CD4-positive, alpha-beta T cell (primary cell): Measurements from ENCODE around the gene TMEM129. TPM values are rescaled to one million over a fixed set of nuclear protein-coding genes. Genes with fewer than 3 reads are reported as not detected.
A peak's percentile ranks its signal among the peaks of the same experiment; 100 is the strongest.

Experiments used
- ATAC-seq: fragments of 200-7000 bp; cut with Tn5 transposase; one replicate; pipeline ENCODE4 v1.10.0; 2022; ENCODE audit warnings: mild to moderate bottlenecking; ENCODE audit not compliant: poor library complexity
- CTCF ChIA-PET: fragments of 350-600 bp; sonication (Branson Sonifier 250); formaldehyde crosslinking; loops from one replicate; lab custom pipeline; 2021; ENCODE audit warnings: antibody characterized with exemption, inconsistent platforms; lab: Charles Lee
- POLR2A ChIA-PET: fragments of 350-600 bp; sonication (Branson Sonifier 250); formaldehyde crosslinking; loops from one replicate; lab custom pipeline; 2021; ENCODE audit warnings: antibody characterized with exemption, inconsistent platforms; lab: Charles Lee
- DNase-seq, 14 experiments: peaks; one replicate each; pipeline ENCODE4 v3.0.0-alpha.2; 2013 to 2020; ENCODE audit warnings: mixed read lengths in 2 of 14
- H3K27ac ChIP-seq, 2 donors: one replicate each; pipeline versions ENCODE4 v1.5.1 to v1.7.0; 2013; ENCODE audit warnings: low read length in 2 of 2, low read depth in 1 of 2, mild to moderate bottlenecking in 1 of 2
- H3K27me3 ChIP-seq, 2 experiments: 1 replicate in 1 of 2; 2 replicates in 1 of 2; pipeline versions ENCODE4 v1.6.1 to v1.7.0; 2013; ENCODE audit warnings: low read length in 2 of 2, control low read depth in 1 of 2, mild to moderate bottlenecking in 1 of 2, moderate library complexity in 1 of 2; ENCODE audit not compliant: insufficient read depth in 2 of 2, control insufficient read depth in 1 of 2
- H3K36me3 ChIP-seq: one replicate; pipeline ENCODE4 v1.6.1; 2013; ENCODE audit warnings: low read length, control low read depth; ENCODE audit not compliant: insufficient read depth
- H3K4me1 ChIP-seq: one replicate; pipeline ENCODE4 v1.6.1; 2013; ENCODE audit warnings: low read length, control low read depth; ENCODE audit not compliant: insufficient read depth
- H3K4me3 ChIP-seq: one replicate; pipeline ENCODE4 v1.5.1; 2013; ENCODE audit warnings: mild to moderate bottlenecking, low read length, moderate library complexity
- H3K9me3 ChIP-seq, 2 experiments: 1 replicate in 1 of 2; 2 replicates in 1 of 2; pipeline versions ENCODE4 v1.6.1 to v1.7.0; 2013; ENCODE audit warnings: low read length in 2 of 2, mild to moderate bottlenecking in 2 of 2, control low read depth in 1 of 2, moderate library complexity in 1 of 2; ENCODE audit not compliant: control insufficient read depth in 1 of 2, insufficient read depth in 1 of 2
- H3K27ac Mint-ChIP-seq: one replicate; pipeline ENCODE4 v1.8.0; 2020; ENCODE audit warnings: mixed read lengths
- H3K27me3 Mint-ChIP-seq: one replicate; pipeline ENCODE4 v1.8.0; 2021; ENCODE audit warnings: mixed read lengths
- H3K36me3 Mint-ChIP-seq: one replicate; pipeline ENCODE4 v1.8.0; 2021; ENCODE audit warnings: low read depth, mixed read lengths
- H3K4me1 Mint-ChIP-seq: one replicate; pipeline ENCODE4 v1.8.0; 2021; ENCODE audit warnings: low read depth, mixed read lengths
- H3K4me3 Mint-ChIP-seq: one replicate; pipeline ENCODE4 v1.8.0; 2020; ENCODE audit warnings: mild to moderate bottlenecking, mixed read lengths
- H3K9me3 Mint-ChIP-seq: one replicate; pipeline ENCODE4 v1.8.0; 2020; ENCODE audit warnings: mixed read lengths
- CTCF ChIP-seq: fragments of 200-600 bp; IDR thresholded peaks from one replicate; pipeline ENCODE4 v1.8.0; 2022; ENCODE audit warnings: antibody characterized with exemption, mild to moderate bottlenecking
- intact Hi-C, 2 experiments: fragments of 100-400 bp; cut with DNase I in 1 of 2; cut with micrococcal nuclease in 1 of 2; formaldehyde crosslinking; loops; one replicate each; pipeline versions ENCODE4 v1.15.1 to v1.9.0; 2023 to 2025; cut with DNase I, micrococcal nuclease
- total RNA-seq, 174 experiments: library from RNA in 2 of 174; stranded (reverse) in 2 of 174; gene quantifications; one replicate each; pipeline ENCODE4 v1.2.3 and lab custom pipeline; 2021 to 2026

The TMEM129 gene
- total RNA-seq, 2 experiments from 2014 or later, result 17.2 to 17.6 TPM

GRCh38 chr4:1711055-1711570 is 10.0 kb downstream of the TMEM129 start:
- peak in 2 of 14 experiments; percentile 28 to 34 for DNase-seq
- CTCF ChIA-PET, result interaction anchor here (0.7 to 4.2 kb wide), 2 partner anchors 17 to 31 kb away, joined by 3 to 36 read pairs; no protein-coding TSS in a partner anchor
- POLR2A ChIA-PET, result interaction anchor here (2.0 to 7.8 kb wide), 3 partner anchors 11 to 18 kb away, joined by 11 to 205 read pairs (median 47); partner anchors contain the start of genes TACC3 and TMEM129
- H3K4me3 ChIP-seq, result peak overlapping the region; percentile 84
- intact Hi-C loops, result loop anchor here in 1 of 2 experiments (2.0 to 10.0 kb wide), 7 partner anchors 16 to 754 kb away; partner anchors contain the start of genes CFAP99, MAEA, NELFA and RNF4
- peaks cover 25% of the 10 kb centered on the region for H3K36me3 ChIP-seq
- no peaks in the 10 kb centered on the region for H3K9me3 ChIP-seq
- no peak for ATAC-seq
- Mint-ChIP-seq H3K27ac (peak overlapping the region; percentile 92), H3K9me3 (no peaks in the 10 kb centered on the region), H3K4me1 (peaks cover 49% of the 10 kb centered on the region), H3K4me3 (peak overlapping the region; percentile 89), H3K36me3 (peaks cover 47% of the 10 kb centered on the region), H3K27me3 (no peaks in the 10 kb centered on the region)
- TF ChIP-seq CTCF, result no peak
- peaks cover 53% of the 10 kb centered on the region for H3K4me1 ChIP-seq
- H3K27me3 ChIP-seq, result no peaks in the 10 kb centered on the region
- peak overlapping the region; percentile 79 to 81 for H3K27ac ChIP-seq

DNA sequence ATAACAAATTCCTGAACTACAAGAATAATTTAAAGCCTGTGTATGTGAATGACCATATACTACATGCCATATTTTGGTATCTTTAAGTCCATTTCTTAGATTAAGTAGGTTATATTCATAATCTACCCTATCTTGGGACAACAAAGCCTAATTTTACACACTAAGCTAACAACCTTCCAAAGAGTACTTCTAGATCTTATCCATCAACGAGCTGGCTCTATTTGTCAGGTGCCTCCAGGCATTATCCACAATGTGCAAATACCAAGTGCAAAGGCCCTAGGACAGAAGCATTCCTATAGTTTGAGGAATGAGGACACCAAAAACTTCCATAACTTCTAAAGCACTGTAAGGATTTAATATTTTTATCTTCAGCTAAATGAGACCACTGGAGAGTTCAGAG is 12.5 kb downstream of the TMEM129 start:
- no peak for ATAC-seq
- Histone ChIP-seq H3K9me3 (no peaks in the 10 kb centered on the region), H3K4me1 (peaks cover 32% of the 10 kb centered on the region), H3K36me3 (peaks cover 31% of the 10 kb centered on the region), H3K27ac (no peak overlapping the region), H3K27me3 (no peaks in the 10 kb centered on the region), H3K4me3 (no peak overlapping the region)
- H3K9me3 Mint-ChIP-seq, result no peaks in the 10 kb centered on the region
- H3K36me3 Mint-ChIP-seq, result peaks cover 68% of the 10 kb centered on the region
- H3K27me3 Mint-ChIP-seq, result no peaks in the 10 kb centered on the region
- CTCF ChIA-PET, result interaction anchor here (4.2 kb wide), 1 partner anchor 15 kb away, joined by 36 read pairs; no protein-coding TSS in a partner anchor
- no peak for TF ChIP-seq CTCF
- no peak for DNase-seq
- intact Hi-C loops, result no loop called here
- peak overlapping the region; percentile 92 for H3K27ac Mint-ChIP-seq
- H3K4me3 Mint-ChIP-seq, result peak overlapping the region; percentile 52
- peaks cover 51% of the 10 kb centered on the region for H3K4me1 Mint-ChIP-seq
- POLR2A ChIA-PET, result interaction anchor here (7.8 kb wide), 1 partner anchor 14 kb away, joined by 205 read pairs; the partner anchor contains the start of genes TACC3 and TMEM129

GRCh38 chr4:1706358-1706757 is 14.8 kb downstream of the TMEM129 start:
- no peak overlapping the region for H3K4me3 ChIP-seq
- ATAC-seq (no peak), DNase-seq (no peak)
- Mint-ChIP-seq H3K36me3 (peaks cover 78% of the 10 kb centered on the region), H3K27ac (peak overlapping the region; percentile 36), H3K27me3 (no peaks in the 10 kb centered on the region), H3K4me1 (peaks cover 57% of the 10 kb centered on the region), H3K9me3 (no peaks in the 10 kb centered on the region), H3K4me3 (no peak overlapping the region)
- H3K4me1 ChIP-seq, result peaks cover 21% of the 10 kb centered on the region
- no peaks in the 10 kb centered on the region for H3K9me3 ChIP-seq
- TF ChIP-seq CTCF, result no peak
- CTCF ChIA-PET, result interaction anchor here (0.8 kb wide), 1 partner anchor 13 kb away, joined by 3 read pairs; no protein-coding TSS in a partner anchor
- H3K27me3 ChIP-seq, result no peaks in the 10 kb centered on the region
- H3K36me3 ChIP-seq, result peaks cover 53% of the 10 kb centered on the region
- POLR2A ChIA-PET, result interaction anchor here (7.8 kb wide), 1 partner anchor 16 kb away, joined by 205 read pairs; the partner anchor contains the start of genes TACC3 and TMEM129
- no peak overlapping the region for H3K27ac ChIP-seq
- intact Hi-C loops, result no loop called here
